Measurements from ENCODE around the gene ARHGEF17. TPM values are rescaled to one million over a fixed set of nuclear protein-coding genes. Genes with fewer than 3 reads are reported as not detected.

The ARHGEF17 gene
- total RNA-seq, 3 donors from 2014 or later = 7.6 to 75.8 (median 13.6) TPM

- no peaks in the 10 kb centered on the region for H3K4me1 ChIP-seq (ENCODE audit: low read depth)
- no peaks in the 10 kb centered on the region for H3K36me3 ChIP-seq (ENCODE audit: low read depth)
Measured at GRCh38 chr11:73396985-73397384, 88.9 kb downstream of the ARHGEF17 start.

GRCh38 chr11:73397468-73398131 is 89.5 kb downstream of the ARHGEF17 start:
- ATAC-seq (no peak), DNase-seq (peak in 1 of 3 donors; percentile 16)
- intact Hi-C loops (cut with DNase I, micrococcal nuclease) = no loop called here
- TF ChIP-seq CTCF (IDR thresholded peaks at IDR 0.05) = no peak
- Histone ChIP-seq H3K4me3 (no peak overlapping the region), H3K9me3 (no peaks in the 10 kb centered on the region), H3K36me3 (ENCODE audit: low read depth) (no peaks in the 10 kb centered on the region), H3K4me1 (ENCODE audit: low read depth) (no peaks in the 10 kb centered on the region)

More at GRCh38 chr11:73396985-73397384, 88.9 kb downstream of the ARHGEF17 start:
- TF ChIP-seq CTCF (IDR thresholded peaks at IDR 0.05) = no peak
- no peaks in the 10 kb centered on the region for H3K9me3 ChIP-seq
- ATAC-seq (no peak), DNase-seq (no peak)
- H3K4me3 ChIP-seq = no peak overlapping the region
- intact Hi-C loops (cut with DNase I, micrococcal nuclease) = no loop called here

GRCh38 chr11:73398132-73398526 is 90.1 kb downstream of the ARHGEF17 start:
- no peak for ATAC-seq
- no peak overlapping the region for H3K4me3 ChIP-seq
- H3K9me3 ChIP-seq = no peaks in the 10 kb centered on the region
- peak in 1 of 3 donors; percentile 16 for DNase-seq
- no peaks in the 10 kb centered on the region for H3K4me1 ChIP-seq (ENCODE audit: low read depth)
- no peaks in the 10 kb centered on the region for H3K36me3 ChIP-seq (ENCODE audit: low read depth)
- TF ChIP-seq CTCF (IDR thresholded peaks at IDR 0.05) = no peak
- intact Hi-C loops (cut with DNase I, micrococcal nuclease) = no loop called here

- intact Hi-C loops (cut with DNase I, micrococcal nuclease) = no loop called here
- no peak overlapping the region for H3K4me3 ChIP-seq
- peak in 1 of 3 donors; percentile 14 for DNase-seq
Measured at GRCh38 chr11:73398721-73399120, 90.6 kb downstream of the ARHGEF17 start.

GRCh38 chr11:73399159-73399590 is 91.1 kb downstream of the ARHGEF17 start:
- intact Hi-C loops (cut with DNase I, micrococcal nuclease) = no loop called here
- no peak for TF ChIP-seq CTCF (IDR thresholded peaks at IDR 0.05)

More at GRCh38 chr11:73398721-73399120, 90.6 kb downstream of the ARHGEF17 start:
- no peaks in the 10 kb centered on the region for H3K9me3 ChIP-seq
- ATAC-seq = no peak
- H3K4me1 ChIP-seq (ENCODE audit: low read depth) = no peaks in the 10 kb centered on the region
- no peak for TF ChIP-seq CTCF (IDR thresholded peaks at IDR 0.05)
- H3K36me3 ChIP-seq (ENCODE audit: low read depth) = no peaks in the 10 kb centered on the region

More at GRCh38 chr11:73399159-73399590, 91.1 kb downstream of the ARHGEF17 start:
- DNase-seq = no peak
- ATAC-seq = no peak
- Histone ChIP-seq H3K9me3 (no peaks in the 10 kb centered on the region), H3K4me3 (no peak overlapping the region), H3K4me1 (ENCODE audit: low read depth) (no peaks in the 10 kb centered on the region), H3K36me3 (ENCODE audit: low read depth) (no peaks in the 10 kb centered on the region)
